PFSK-1 (cell line): ENCODE results near the gene CNDP2.

ENCODE experiments used
- REST ChIP-seq, 2 experiments: IDR thresholded peaks; 2 replicates each; pipeline versions ENCODE4 v1.6.1 to v1.8.0; 2011 to 2012; ENCODE audit warnings: low read depth in 2 of 2, low read length in 2 of 2, control low read depth in 1 of 2, inconsistent platforms in 1 of 2, mild to moderate bottlenecking in 1 of 2, moderate library complexity in 1 of 2; ENCODE audit not compliant: insufficient read depth in 1 of 2
- TAF1 ChIP-seq: IDR thresholded peaks from 2 replicates; pipeline ENCODE4 v1.6.1; 2012; ENCODE audit warnings: low read length, control low read depth, borderline replicate concordance; ENCODE audit not compliant: insufficient read depth

- TF ChIP-seq TAF1 (no peak), REST (IDR thresholded peaks at IDR 0.05; ENCODE audit: insufficient read depth in 1 of 2, low read depth in 2 of 2, low read length in 2 of 2) (no peak)
These were observed 6.5 kb upstream of the CNDP2 start for GRCh38 chr18:74489676-74490075.
